A549 (cell line): ENCODE measurements around the gene BCR. TPM values are rescaled to one million over a fixed set of nuclear protein-coding genes. Genes with fewer than 3 reads are reported as not detected.

Experiments used
- ATAC-seq, 2 experiments: fragments of 200-7000 bp in 1 of 2; fragments of >200 bp in 1 of 2; cut with Nextera tagmentation in 1 of 2; cut with Tn5 transposase in 1 of 2; 3 replicates each; pipeline versions ENCODE4 v1.8.0 to v1.9.1; 2018 to 2020; ENCODE audit warnings: mild to moderate bottlenecking in 1 of 2, moderate library complexity in 1 of 2
- CTCF ChIA-PET: fragments of 300-600 bp; sonication (Branson Sonifier 250); formaldehyde crosslinking; extraction: SDS; loops from one replicate; lab custom pipeline; 2021; ENCODE audit warnings: antibody characterized with exemption, inconsistent platforms; lab: Yijun Ruan, JAX
- POLR2A ChIA-PET: fragments of 350-600 bp; formaldehyde crosslinking; extraction: SDS; loops from one replicate; lab custom pipeline; 2021; ENCODE audit warnings: antibody characterized with exemption, inconsistent platforms; lab: Yijun Ruan, JAX
- DNase-seq, 2 experiments: peaks; one replicate each; pipeline versions ENCODE4 v3.0.0 to v3.0.0-alpha.2; 2011 to 2016; ENCODE audit warnings: low read depth in 1 of 2, low spot score in 1 of 2
- FAIRE-seq: peaks from 2 replicates; lab custom pipeline; 2011; peaks lifted over from hg19 to GRCh38; lab: Jason Lieb, UNC
- H3K27ac ChIP-seq, 2 experiments: fragments of >200 bp; sonication (Bioruptor Twin); formaldehyde crosslinking; 3 replicates each; pipeline ENCODE4 v1.5.1; 2016 to 2017
- H3K4me1 ChIP-seq: fragments of >200 bp; sonication (Bioruptor Twin); formaldehyde crosslinking; 3 replicates; pipeline ENCODE4 v1.6.1; 2016
- H3K4me2 ChIP-seq: fragments of >200 bp; sonication (Bioruptor Twin); formaldehyde crosslinking; 3 replicates; pipeline ENCODE4 v1.6.1; 2016
- H3K4me3 ChIP-seq: fragments of >200 bp; sonication (Bioruptor Twin); formaldehyde crosslinking; 3 replicates; pipeline ENCODE4 v1.5.1; 2016
- H3K9me3 ChIP-seq: fragments of >200 bp; sonication (Bioruptor Twin); formaldehyde crosslinking; 3 replicates; pipeline ENCODE4 v1.6.1; 2016
- CHD4 ChIP-seq: fragments of 200-600 bp; sonication (generic); IDR thresholded peaks from 2 replicates; pipeline ENCODE4 v1.6.1; 2016; ENCODE audit warnings: antibody characterized with exemption, mild to moderate bottlenecking, borderline replicate concordance
- EHMT2 ChIP-seq: fragments of 200-600 bp; sonication (generic); IDR thresholded peaks from 2 replicates; pipeline ENCODE4 v1.6.1; 2016; ENCODE audit warnings: antibody characterized with exemption, low read depth, mild to moderate bottlenecking, moderate library complexity
- EP300 ChIP-seq, 2 experiments: fragments of >200 bp; sonication (Bioruptor Twin); formaldehyde crosslinking; IDR thresholded peaks; 2 replicates in 1 of 2; 3 replicates in 1 of 2; pipeline ENCODE4 v1.6.1; 2016 to 2017
- FOSB ChIP-seq: fragments of 250-450 bp; sonication (Bioruptor Pico); IDR thresholded peaks from 2 replicates; pipeline ENCODE4 v1.5.0; 2020; ENCODE audit warnings: mild to moderate bottlenecking, moderate library complexity
- GATA3 ChIP-seq: IDR thresholded peaks from 2 replicates; pipeline ENCODE4 v1.6.1; 2012; ENCODE audit warnings: borderline replicate concordance
- HDAC2 ChIP-seq: fragments of 200-600 bp; sonication (generic); IDR thresholded peaks from 2 replicates; pipeline ENCODE4 v1.6.1; 2016
- HEYL ChIP-seq: fragments of 250-450 bp; sonication (Bioruptor Pico); IDR thresholded peaks from 2 replicates; pipeline ENCODE4 v1.8.0; 2021; ENCODE audit warnings: mild to moderate bottlenecking, moderate library complexity
- HMGXB4 ChIP-seq: fragments of 250-450 bp; sonication (Bioruptor Pico); IDR thresholded peaks from 2 replicates; pipeline ENCODE4 v1.5.0; 2021; ENCODE audit warnings: mild to moderate bottlenecking, moderate library complexity, borderline replicate concordance
- HOXA7 ChIP-seq: fragments of 250-450 bp; sonication (Bioruptor Pico); IDR thresholded peaks from 2 replicates; pipeline ENCODE4 v1.5.0; 2020; ENCODE audit warnings: mild to moderate bottlenecking, moderate library complexity
- JUNB ChIP-seq: fragments of >200 bp; sonication (Bioruptor Twin); formaldehyde crosslinking; IDR thresholded peaks from 2 replicates; pipeline ENCODE4 v1.6.1; 2016
- MAX ChIP-seq: IDR thresholded peaks from 2 replicates; pipeline ENCODE4 v1.6.1; 2012
- NFE2L2 ChIP-seq: fragments of 150-350 bp; conservative IDR thresholded peaks from 2 replicates; pipeline ENCODE4 v1.6.1; 2014; ENCODE audit warnings: low read length
- NPAS2 ChIP-seq: fragments of 250-450 bp; sonication (Bioruptor Pico); IDR thresholded peaks from 2 replicates; pipeline ENCODE4 v1.8.0; 2022; ENCODE audit warnings: mild to moderate bottlenecking, moderate library complexity, borderline replicate concordance
- NR3C1 ChIP-seq: fragments of >200 bp; sonication (Bioruptor Twin); formaldehyde crosslinking; IDR thresholded peaks from 3 replicates; pipeline ENCODE4 v1.6.1; 2017
- POLR2A ChIP-seq: IDR thresholded peaks from 2 replicates; pipeline ENCODE4 v1.6.1; 2012; ENCODE audit warnings: mild to moderate bottlenecking, low read length
- RAD21 ChIP-seq, 2 experiments: fragments of >200 bp in 1 of 2; sonication (Bioruptor Twin) in 1 of 2; formaldehyde crosslinking in 1 of 2; IDR thresholded peaks in 1 of 2; conservative IDR thresholded peaks in 1 of 2; 2 replicates in 1 of 2; 3 replicates in 1 of 2; pipeline ENCODE4 v1.6.1; 2012 to 2018; ENCODE audit warnings: inconsistent platforms in 1 of 2
- RARB ChIP-seq: fragments of 250-450 bp; sonication (Bioruptor Pico); IDR thresholded peaks from 2 replicates; pipeline ENCODE4 v1.8.0; 2021; ENCODE audit warnings: mild to moderate bottlenecking, moderate library complexity
- REST ChIP-seq: fragments of 200-600 bp; sonication (generic); IDR thresholded peaks from 2 replicates; pipeline ENCODE4 v1.6.1; 2016; ENCODE audit warnings: antibody characterized with exemption, mild to moderate bottlenecking, moderate library complexity
- RNF2 ChIP-seq: fragments of 200-600 bp; sonication (generic); IDR thresholded peaks from 2 replicates; pipeline ENCODE4 v1.6.1; 2016; ENCODE audit warnings: low read depth, mild to moderate bottlenecking, antibody characterized with exemption, moderate library complexity, borderline replicate concordance
- SREBF2 ChIP-seq: fragments of 450-650 bp; IDR thresholded peaks from 2 replicates; pipeline ENCODE4 v1.6.1; 2014; ENCODE audit warnings: mild to moderate bottlenecking, moderate library complexity
- ZFP36 ChIP-seq: fragments of 450-650 bp; IDR thresholded peaks from 2 replicates; pipeline ENCODE4 v1.6.1; 2014; ENCODE audit warnings: borderline replicate concordance; ENCODE audit not compliant: partially characterized antibody
- WGBS: methylation state at CpG from one replicate; pipeline ENCODE4 v1.1.6; 2017; ENCODE audit errors: missing lambda C conversion rate; 5-methylcytosine and 5-hydroxymethylcytosine counted together
- polyA plus RNA-seq, 4 experiments: library from polyadenylated mRNA; depleted of rRNA in 3 of 4; stranded (reverse); fragments of >200 nt; fragmentation: RNase III in 1 of 4; extraction: RNeasy Plus Mini Kit Qiagen cat#74134 plus additional on column Dnase treatment in 1 of 4; gene quantifications; 2 replicates in 3 of 4; 3 replicates in 1 of 4; pipeline ENCODE4 v1.2.3, GENCODE V29; 2011 to 2017
- TF ChIP-seq, protein P1 (sequence below): fragments of >200 bp; sonication (Bioruptor Twin); formaldehyde crosslinking; IDR thresholded peaks from 2 replicates; pipeline ENCODE4 v1.6.1; 2016
- TF ChIP-seq, protein P2 (sequence below): fragments of 150-350 bp; IDR thresholded peaks from 2 replicates; pipeline ENCODE4 v1.6.1; 2014; ENCODE audit warnings: low read depth, mild to moderate bottlenecking, low read length
- TF ChIP-seq, protein P3 (sequence below): fragments of 450-650 bp; IDR thresholded peaks from 2 replicates; pipeline ENCODE4 v1.6.1; 2014; ENCODE audit warnings: antibody characterized with exemption

BCR gene
- polyA plus RNA-seq, 2 of the 4 experiments (the other 2 are of a cell fraction): 14.7 to 16.4 TPM

GRCh38 chr22:23301591-23301990 lies 121.3 kb downstream of the BCR start:
- no peaks in the 10 kb centered on the region for H3K9me3 ChIP-seq
- no peak for DNase-seq
- no peak overlapping the region for H3K27ac ChIP-seq
- ChIA-PET POLR2A (no interaction called here), CTCF (no interaction called here)
- no peak overlapping the region for H3K4me3 ChIP-seq
- no peak for FAIRE-seq
- H3K4me2 ChIP-seq: no peak overlapping the region
- no peaks in the 10 kb centered on the region for H3K4me1 ChIP-seq
- ATAC-seq: no peak
- TF ChIP-seq, protein P1, sequence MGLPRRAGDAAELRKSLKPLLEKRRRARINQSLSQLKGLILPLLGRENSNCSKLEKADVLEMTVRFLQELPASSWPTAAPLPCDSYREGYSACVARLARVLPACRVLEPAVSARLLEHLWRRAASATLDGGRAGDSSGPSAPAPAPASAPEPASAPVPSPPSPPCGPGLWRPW: no peak
- TF ChIP-seq, protein P2, sequence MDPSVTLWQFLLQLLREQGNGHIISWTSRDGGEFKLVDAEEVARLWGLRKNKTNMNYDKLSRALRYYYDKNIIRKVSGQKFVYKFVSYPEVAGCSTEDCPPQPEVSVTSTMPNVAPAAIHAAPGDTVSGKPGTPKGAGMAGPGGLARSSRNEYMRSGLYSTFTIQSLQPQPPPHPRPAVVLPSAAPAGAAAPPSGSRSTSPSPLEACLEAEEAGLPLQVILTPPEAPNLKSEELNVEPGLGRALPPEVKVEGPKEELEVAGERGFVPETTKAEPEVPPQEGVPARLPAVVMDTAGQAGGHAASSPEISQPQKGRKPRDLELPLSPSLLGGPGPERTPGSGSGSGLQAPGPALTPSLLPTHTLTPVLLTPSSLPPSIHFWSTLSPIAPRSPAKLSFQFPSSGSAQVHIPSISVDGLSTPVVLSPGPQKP: no peak
- no peak for TF ChIP-seq MAX
- TF ChIP-seq RNF2: no peak
- no peak for TF ChIP-seq HEYL (CRISPR knock-in tag)
- WGBS: 92% methylated on average over 7 of the region's 7 CpGs

DNA sequence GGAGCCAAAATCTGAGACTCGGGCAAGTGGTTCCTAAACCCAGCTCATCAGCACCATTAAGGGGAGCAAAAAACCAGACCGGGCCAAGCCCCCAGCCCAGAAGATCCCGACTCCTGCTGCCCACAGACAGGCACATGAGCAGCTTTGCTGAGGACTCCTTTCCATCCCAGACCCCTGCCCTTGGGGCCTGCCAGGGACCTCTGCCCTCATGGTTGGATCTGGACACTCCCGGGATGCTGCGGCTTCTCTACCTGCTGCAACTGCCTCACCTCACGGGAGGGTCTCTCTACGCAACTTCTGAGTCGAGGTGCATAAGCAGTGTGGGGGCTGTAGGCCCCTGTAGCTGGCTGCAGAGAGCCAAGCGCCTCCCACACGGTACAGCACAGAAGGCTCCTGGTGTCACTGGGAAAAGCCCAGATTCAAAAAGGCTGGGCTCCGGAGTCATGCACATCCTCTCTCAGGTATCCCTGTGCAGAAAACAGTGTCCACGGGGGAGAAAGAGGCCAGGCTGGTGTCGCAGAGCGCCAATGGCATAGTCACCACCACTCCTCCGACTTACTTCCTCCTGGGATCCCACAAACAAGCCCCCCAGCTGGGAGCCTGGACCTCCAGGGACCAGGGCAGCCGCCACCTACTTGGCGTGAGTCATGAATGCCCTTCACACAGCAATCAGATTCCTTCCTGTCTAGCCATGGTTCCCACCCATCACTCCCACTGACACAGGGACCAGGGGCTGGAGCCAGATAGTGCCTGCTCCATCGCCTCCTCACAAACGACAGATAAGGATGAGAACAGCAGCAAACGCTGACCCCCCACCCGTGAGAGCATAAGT lies 122.1 kb downstream of the BCR start:
- 93% methylated on average over 12 of the region's 21 CpGs for WGBS
- CTCF ChIA-PET: interaction anchor here (0.6 kb wide), 1 partner anchor 84 kb away, joined by 3 read pairs; no protein-coding TSS in a partner anchor
- no peak overlapping the region for H3K4me3 ChIP-seq

More for the DNA sequence above, 122.1 kb downstream of the BCR start:
- TF ChIP-seq REST (no peak), JUNB (no peak), NPAS2 (CRISPR knock-in tag) (no peak), CHD4 (no peak), POLR2A (no peak), HOXA7 (no peak), FOSB (no peak), RARB (CRISPR knock-in tag) (no peak), HDAC2 (no peak), EHMT2 (no peak), NFE2L2 (no peak), ZFP36 (no peak), RAD21 (conservative IDR thresholded peaks at IDR 0.05 in 1 of 2, IDR thresholded peaks at IDR 0.05 in 1 of 2) (no peak), HMGXB4 (no peak), SREBF2 (no peak), GATA3 (no peak), NR3C1 (no peak), EP300 (IDR thresholded peaks at IDR 0.05) (no peak)
- TF ChIP-seq, protein P1: no peak
- TF ChIP-seq, protein P3, sequence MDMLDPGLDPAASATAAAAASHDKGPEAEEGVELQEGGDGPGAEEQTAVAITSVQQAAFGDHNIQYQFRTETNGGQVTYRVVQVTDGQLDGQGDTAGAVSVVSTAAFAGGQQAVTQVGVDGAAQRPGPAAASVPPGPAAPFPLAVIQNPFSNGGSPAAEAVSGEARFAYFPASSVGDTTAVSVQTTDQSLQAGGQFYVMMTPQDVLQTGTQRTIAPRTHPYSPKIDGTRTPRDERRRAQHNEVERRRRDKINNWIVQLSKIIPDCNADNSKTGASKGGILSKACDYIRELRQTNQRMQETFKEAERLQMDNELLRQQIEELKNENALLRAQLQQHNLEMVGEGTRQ: no peak
- no peak overlapping the region for H3K4me2 ChIP-seq
- no peak for FAIRE-seq
- no peaks in the 10 kb centered on the region for H3K4me1 ChIP-seq
- DNase-seq: no peak
- ATAC-seq: no peak
- POLR2A ChIA-PET: no interaction called here
- H3K9me3 ChIP-seq: no peaks in the 10 kb centered on the region
- H3K27ac ChIP-seq: no peak overlapping the region
